AG08396 (cell line): ENCODE measurements around the gene FOXD4L5.
"Not testable (repeated sequence)": the region's sequence is repeated elsewhere in the genome, so short reads cannot be mapped to it uniquely, and the experiment has no call there.

Experiments
- DNase-seq: peaks from one replicate; pipeline ENCODE4 v3.0.0; 2012; ENCODE audit warnings: low spot score, mixed read lengths

The FOXD4L5 gene

GRCh38 chr9:65285109-65285508 lies at the start of gene FOXD4L5:
TSS of gene FOXD4L5 (minus strand) at chr9:65285209. CDS start at chr9:65284377, 832 bp downstream.
- not testable (repeated sequence) for DNase-seq

GRCh38 chr9:65283943-65284342 lies 1.1 kb downstream of the FOXD4L5 start:
- DNase-seq = not testable (repeated sequence)

DNA sequence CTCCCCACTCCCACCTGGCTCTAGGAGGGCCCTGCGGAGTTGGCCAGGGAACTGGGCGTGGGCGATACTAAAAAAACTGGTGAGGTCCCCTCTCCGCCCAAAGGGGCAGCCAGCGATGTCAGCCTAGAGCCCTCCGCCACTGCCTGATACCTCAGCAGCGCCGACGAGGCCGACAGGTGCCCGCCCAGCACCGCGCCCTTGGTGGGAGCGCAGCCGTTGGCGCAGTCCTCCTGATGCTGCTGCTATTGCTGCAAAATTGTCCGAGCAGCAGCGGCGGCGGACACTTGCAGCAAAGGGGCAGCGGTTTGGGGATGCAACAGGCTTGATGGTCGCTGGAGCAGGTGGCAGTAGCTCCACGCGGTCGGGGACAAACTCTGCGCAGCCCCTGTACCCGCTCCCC lies 2.0 kb downstream of the FOXD4L5 start:
- DNase-seq = not testable (repeated sequence)
